ENCODE data around the gene MCM8. TPM values are rescaled to one million over a fixed set of nuclear protein-coding genes. Genes with fewer than 3 reads are reported as not detected.

Gene MCM8
- total RNA-seq, 2 donors from 2014 or later = 8.4 to 13.0 TPM

GRCh38 chr20:6037082-6037481 lies 86.6 kb downstream of the MCM8 start:
- no peak for DNase-seq (ENCODE audit: low spot score)
- no peak overlapping the region for H3K4me3 ChIP-seq
- no peak overlapping the region for H3K27ac ChIP-seq
- no peaks in the 10 kb centered on the region for H3K27me3 ChIP-seq (replicated peaks; ENCODE audit: insufficient read depth)
- WGBS = 79% methylated on average over 1 of the region's 1 CpG
- no peaks in the 10 kb centered on the region for H3K36me3 ChIP-seq
- H3K9me3 ChIP-seq = no peaks in the 10 kb centered on the region
- TF ChIP-seq POLR2A (IDR thresholded peaks at IDR 0.05) = no peak
- no peak for TF ChIP-seq POLR2AphosphoS5 (IDR thresholded peaks at IDR 0.05)
- TF ChIP-seq CTCF (IDR thresholded peaks at IDR 0.05) = no peak
- H3K4me1 ChIP-seq (replicated peaks) = no peaks in the 10 kb centered on the region
- intact Hi-C loops (cut with DNase I) = no loop called here

- no peaks in the 10 kb centered on the region for H3K36me3 ChIP-seq
- H3K27me3 ChIP-seq (replicated peaks; ENCODE audit: insufficient read depth) = no peaks in the 10 kb centered on the region
- no peak overlapping the region for H3K4me3 ChIP-seq
- H3K9me3 ChIP-seq = no peaks in the 10 kb centered on the region
- TF ChIP-seq CTCF (IDR thresholded peaks at IDR 0.05) (no peak), POLR2A (IDR thresholded peaks at IDR 0.05) (no peak), POLR2AphosphoS5 (IDR thresholded peaks at IDR 0.05) (no peak)
- no peak overlapping the region for H3K27ac ChIP-seq
- no peaks in the 10 kb centered on the region for H3K4me1 ChIP-seq (replicated peaks)
- DNase-seq (ENCODE audit: low spot score) = no peak
- 94% methylated on average over 3 of the region's 3 CpGs for WGBS
- intact Hi-C loops (cut with DNase I) = no loop called here
Measured at GRCh38 chr20:6038256-6038655, 87.8 kb downstream of the MCM8 start.

GRCh38 chr20:6039766-6040165 lies 89.3 kb downstream of the MCM8 start:
- Histone ChIP-seq H3K4me1 (replicated peaks) (no peaks in the 10 kb centered on the region), H3K27ac (no peak overlapping the region), H3K4me3 (no peak overlapping the region), H3K36me3 (no peaks in the 10 kb centered on the region), H3K9me3 (no peaks in the 10 kb centered on the region), H3K27me3 (replicated peaks; ENCODE audit: insufficient read depth) (no peaks in the 10 kb centered on the region)
- WGBS = 88% methylated on average over 5 of the region's 5 CpGs
- intact Hi-C loops (cut with DNase I) = no loop called here
- DNase-seq (ENCODE audit: low spot score) = no peak
- TF ChIP-seq POLR2A (IDR thresholded peaks at IDR 0.05) (no peak), CTCF (IDR thresholded peaks at IDR 0.05) (no peak), POLR2AphosphoS5 (IDR thresholded peaks at IDR 0.05) (no peak)

DNA sequence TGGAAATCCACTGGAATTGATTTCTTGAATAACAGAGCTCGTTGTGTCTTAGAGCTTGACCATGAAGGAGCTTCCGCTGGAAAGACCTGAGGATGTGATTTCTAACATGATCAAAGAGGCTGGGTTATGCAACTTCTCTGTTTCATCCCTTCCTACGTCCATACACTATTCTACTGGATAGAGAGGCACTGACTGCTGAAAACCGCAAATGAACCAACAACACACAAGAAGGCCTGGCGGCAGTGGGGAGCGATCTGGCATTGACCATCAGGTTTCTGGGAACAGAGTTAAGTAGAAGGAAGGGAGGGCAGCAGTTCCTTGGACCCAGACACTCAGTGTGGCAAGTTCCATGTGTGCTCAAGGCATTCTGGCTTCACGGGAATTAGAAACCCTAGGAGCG lies 90.1 kb downstream of the MCM8 start:
- no peaks in the 10 kb centered on the region for H3K4me1 ChIP-seq (replicated peaks)
- no peaks in the 10 kb centered on the region for H3K27me3 ChIP-seq (replicated peaks; ENCODE audit: insufficient read depth)
- TF ChIP-seq POLR2AphosphoS5 (IDR thresholded peaks at IDR 0.05) (no peak), POLR2A (IDR thresholded peaks at IDR 0.05) (no peak), CTCF (IDR thresholded peaks at IDR 0.05) (no peak)
- 95% methylated on average over 8 of the region's 8 CpGs for WGBS
- H3K4me3 ChIP-seq = no peak overlapping the region
- H3K36me3 ChIP-seq = no peaks in the 10 kb centered on the region
- DNase-seq (ENCODE audit: low spot score) = no peak
- no peak overlapping the region for H3K27ac ChIP-seq
- no peaks in the 10 kb centered on the region for H3K9me3 ChIP-seq
- intact Hi-C loops (cut with DNase I) = no loop called here

- no peak overlapping the region for H3K4me3 ChIP-seq
Measured at GRCh38 chr20:6040958-6041807, 90.7 kb downstream of the MCM8 start.

More at GRCh38 chr20:6040958-6041807, 90.7 kb downstream of the MCM8 start:
- H3K27ac ChIP-seq = no peak overlapping the region
- no peaks in the 10 kb centered on the region for H3K4me1 ChIP-seq (replicated peaks)
- WGBS = 81% methylated on average over 63 of the region's 67 CpGs
- no peaks in the 10 kb centered on the region for H3K27me3 ChIP-seq (replicated peaks; ENCODE audit: insufficient read depth)
- no peak for DNase-seq (ENCODE audit: low spot score)
- intact Hi-C loops (cut with DNase I) = no loop called here
- no peak for TF ChIP-seq POLR2AphosphoS5 (IDR thresholded peaks at IDR 0.05)
- no peak for TF ChIP-seq CTCF (IDR thresholded peaks at IDR 0.05)
- TF ChIP-seq POLR2A (IDR thresholded peaks at IDR 0.05) = no peak
- H3K9me3 ChIP-seq = no peaks in the 10 kb centered on the region
- no peaks in the 10 kb centered on the region for H3K36me3 ChIP-seq
